Iris pigment epithelial cell (primary cell): Measurements from ENCODE around the gene FGF13.

Experiments used
- DNase-seq: peaks from one replicate; pipeline ENCODE4 v3.0.0-alpha.2; 2011; ENCODE audit warnings: low read depth

The FGF13 gene

GRCh38 chrX:138664016-138664415 is 47.5 kb downstream of the FGF13 start:
- DNase-seq: no peak

GRCh38 chrX:138651494-138651893 is 60.0 kb downstream of the FGF13 start:
- no peak for DNase-seq

- no peak for DNase-seq
Measured at GRCh38 chrX:138648568-138648967, 62.9 kb downstream of the FGF13 start.

GRCh38 chrX:138638996-138639395 is 72.5 kb downstream of the FGF13 start:
- DNase-seq: no peak
